Neutrophil (primary cell): Measurements from ENCODE around the gene IFFO2.
"Not testable (repeated sequence)": the region's sequence is repeated elsewhere in the genome, so short reads cannot be mapped to it uniquely, and the experiment has no call there.

Source experiments
- H3K27ac ChIP-seq: fragments of 200-600 bp; sonication (generic); 2 replicates; pipeline ENCODE4 v1.5.1; 2016; ENCODE audit warnings: mild to moderate bottlenecking, moderate library complexity
- H3K27me3 ChIP-seq: fragments of 200-600 bp; sonication (generic); 2 replicates; pipeline ENCODE4 v1.6.0; 2016; ENCODE audit warnings: mild to moderate bottlenecking
- H3K36me3 ChIP-seq: fragments of 200-600 bp; sonication (generic); 2 replicates; pipeline ENCODE4 v1.5.1; 2017
- H3K4me1 ChIP-seq, 2 experiments: fragments of 200-600 bp in 1 of 2; sonication (generic) in 1 of 2; 1 replicate in 1 of 2; 2 replicates in 1 of 2; pipeline versions ENCODE4 v1.5.1 to v1.6.1; 2013 to 2016; ENCODE audit warnings: low read depth in 1 of 2, low read length in 1 of 2, mild to moderate bottlenecking in 1 of 2, moderate library complexity in 1 of 2; ENCODE audit not compliant: control insufficient read depth in 1 of 2, insufficient read depth in 1 of 2
- H3K4me3 ChIP-seq, 2 experiments: fragments of 200-600 bp in 1 of 2; sonication (generic) in 1 of 2; 1 replicate in 1 of 2; 2 replicates in 1 of 2; pipeline ENCODE4 v1.5.1; 2013 to 2016; ENCODE audit warnings: low read depth in 1 of 2, low read length in 1 of 2, mild to moderate bottlenecking in 1 of 2, moderate library complexity in 1 of 2
- H3K9me3 ChIP-seq: fragments of 200-600 bp; sonication (generic); 2 replicates; pipeline ENCODE4 v1.5.1; 2016
- TF ChIP-seq, protein P1 (sequence below): fragments of 200-600 bp; sonication (generic); IDR thresholded peaks from 2 replicates; pipeline ENCODE4 v1.5.1; 2016; ENCODE audit warnings: antibody characterized with exemption

IFFO2 gene

DNA sequence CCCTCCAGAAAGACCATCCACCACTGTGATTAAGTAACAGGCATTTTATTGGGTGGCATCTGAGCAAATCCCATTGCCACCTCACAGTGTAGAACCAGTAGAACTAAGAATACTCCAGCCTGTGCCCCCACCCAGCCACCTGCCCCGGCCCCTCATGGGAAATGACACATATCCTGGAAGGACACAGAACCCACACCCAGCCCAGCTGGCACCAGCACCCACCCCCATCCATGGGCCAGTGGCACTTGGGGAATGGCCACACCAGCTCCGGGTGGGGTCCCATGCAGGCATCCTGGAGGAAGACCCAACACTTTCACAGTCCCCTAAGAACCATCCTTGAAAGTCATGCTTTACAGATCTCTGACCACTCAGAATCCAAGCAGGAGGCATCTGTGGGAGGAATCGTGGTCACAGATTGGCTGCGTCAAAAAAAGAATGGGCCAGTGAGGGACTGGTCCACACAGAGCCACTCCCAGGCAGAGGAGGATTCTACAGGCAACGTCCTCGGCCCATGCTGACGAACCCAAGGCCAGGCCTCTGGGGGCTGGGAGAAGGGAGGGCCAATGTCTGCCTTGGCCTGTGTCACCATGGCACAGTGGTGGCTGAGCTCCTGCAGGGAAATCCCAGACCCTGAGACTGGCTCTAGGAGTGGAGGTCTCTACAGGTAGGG lies 84.9 kb downstream of the IFFO2 start:
- Histone ChIP-seq H3K9me3 (no peaks in the 10 kb centered on the region), H3K4me1 (no peaks in the 10 kb centered on the region), H3K36me3 (peaks cover 41% of the 10 kb centered on the region), H3K4me3 (no peak overlapping the region), H3K27me3 (no peaks in the 10 kb centered on the region), H3K27ac (no peak overlapping the region)
- TF ChIP-seq, protein P1, sequence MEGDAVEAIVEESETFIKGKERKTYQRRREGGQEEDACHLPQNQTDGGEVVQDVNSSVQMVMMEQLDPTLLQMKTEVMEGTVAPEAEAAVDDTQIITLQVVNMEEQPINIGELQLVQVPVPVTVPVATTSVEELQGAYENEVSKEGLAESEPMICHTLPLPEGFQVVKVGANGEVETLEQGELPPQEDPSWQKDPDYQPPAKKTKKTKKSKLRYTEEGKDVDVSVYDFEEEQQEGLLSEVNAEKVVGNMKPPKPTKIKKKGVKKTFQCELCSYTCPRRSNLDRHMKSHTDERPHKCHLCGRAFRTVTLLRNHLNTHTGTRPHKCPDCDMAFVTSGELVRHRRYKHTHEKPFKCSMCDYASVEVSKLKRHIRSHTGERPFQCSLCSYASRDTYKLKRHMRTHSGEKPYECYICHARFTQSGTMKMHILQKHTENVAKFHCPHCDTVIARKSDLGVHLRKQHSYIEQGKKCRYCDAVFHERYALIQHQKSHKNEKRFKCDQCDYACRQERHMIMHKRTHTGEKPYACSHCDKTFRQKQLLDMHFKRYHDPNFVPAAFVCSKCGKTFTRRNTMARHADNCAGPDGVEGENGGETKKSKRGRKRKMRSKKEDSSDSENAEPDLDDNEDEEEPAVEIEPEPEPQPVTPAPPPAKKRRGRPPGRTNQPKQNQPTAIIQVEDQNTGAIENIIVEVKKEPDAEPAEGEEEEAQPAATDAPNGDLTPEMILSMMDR, result no peak

DNA sequence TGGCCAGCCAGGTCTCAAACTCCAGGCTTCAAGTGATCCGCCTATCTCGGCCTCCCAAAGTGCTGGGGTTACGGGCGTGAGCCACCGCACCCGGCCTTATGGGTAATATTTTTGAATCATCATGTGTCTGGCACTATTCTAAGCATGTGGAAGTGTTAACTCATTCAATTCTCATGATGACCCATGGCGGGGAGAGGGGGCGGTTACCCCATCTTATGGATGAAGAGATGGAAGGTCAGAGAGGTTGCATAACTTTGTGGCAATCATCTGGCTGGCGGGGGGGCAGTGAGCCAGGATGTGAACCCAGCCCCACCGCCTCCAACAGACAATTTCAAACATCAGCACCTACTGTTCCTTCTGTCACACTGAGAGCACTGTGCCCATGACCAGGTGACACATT lies 85.5 kb downstream of the IFFO2 start:
- TF ChIP-seq, protein P1, result no peak
- Histone ChIP-seq H3K27ac (no peak overlapping the region), H3K9me3 (no peaks in the 10 kb centered on the region), H3K36me3 (peaks cover 35% of the 10 kb centered on the region), H3K27me3 (peaks cover under 1% of the 10 kb centered on the region), H3K4me3 (no peak overlapping the region), H3K4me1 (no peaks in the 10 kb centered on the region)

DNA sequence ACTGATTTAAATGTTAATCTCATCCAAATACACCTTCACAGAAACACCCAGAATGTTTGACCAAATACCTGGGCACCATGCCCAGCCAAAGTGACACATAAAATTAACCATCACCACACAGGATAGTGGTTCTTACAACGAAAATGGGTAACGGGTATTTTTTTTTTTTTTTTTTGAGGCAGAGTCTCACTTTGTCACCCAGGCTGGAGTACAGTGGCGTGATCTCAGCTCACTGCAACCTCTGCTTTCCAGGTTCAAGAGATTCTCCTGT lies 85.9 kb downstream of the IFFO2 start:
- not testable (repeated sequence) for H3K4me3 ChIP-seq, H3K27me3 ChIP-seq, H3K27ac ChIP-seq, H3K9me3 ChIP-seq, H3K4me1 ChIP-seq
- H3K36me3 ChIP-seq, result peaks cover 31% of the 10 kb centered on the region

DNA sequence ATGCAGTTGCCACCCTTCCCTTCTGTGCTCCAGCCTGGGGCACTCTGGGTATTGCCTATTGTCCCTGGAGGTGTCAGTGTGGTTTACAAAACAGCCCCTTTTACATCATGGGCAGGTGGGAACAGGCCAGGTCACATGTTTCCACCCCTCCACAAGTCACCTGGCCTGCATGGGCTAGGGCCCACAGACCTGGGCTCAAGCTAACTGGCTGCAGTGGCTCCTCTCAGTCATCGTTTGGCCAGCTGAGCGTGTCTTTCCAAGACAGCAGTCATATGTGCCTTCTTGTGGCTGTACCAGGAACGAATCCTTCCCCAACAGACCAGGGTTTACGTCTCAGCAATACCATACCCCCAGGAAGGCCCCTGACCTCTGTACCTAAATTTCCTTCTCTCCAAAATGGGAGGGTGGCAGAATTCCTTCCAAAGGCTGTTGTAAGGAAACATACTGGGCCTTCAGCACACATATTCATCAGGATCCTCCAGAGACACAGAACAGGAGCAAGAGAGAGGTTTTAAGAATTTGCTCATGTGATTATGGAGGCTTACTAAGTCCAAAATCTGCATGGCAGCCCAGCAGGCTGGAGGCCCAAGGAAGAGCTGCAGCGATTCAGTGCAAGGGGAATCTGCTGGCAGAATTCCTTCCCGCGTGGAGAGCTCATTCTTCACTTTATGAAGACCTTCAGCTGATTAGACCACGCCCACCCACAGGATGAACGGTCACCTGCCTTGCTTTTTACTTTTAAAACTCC lies 86.5 kb downstream of the IFFO2 start:
- Histone ChIP-seq H3K36me3 (peaks cover 31% of the 10 kb centered on the region), H3K4me1 (no peaks in the 10 kb centered on the region), H3K4me3 (no peak overlapping the region), H3K27me3 (peaks cover 10% of the 10 kb centered on the region), H3K27ac (no peak overlapping the region), H3K9me3 (no peaks in the 10 kb centered on the region)
- TF ChIP-seq, protein P1, result no peak

DNA sequence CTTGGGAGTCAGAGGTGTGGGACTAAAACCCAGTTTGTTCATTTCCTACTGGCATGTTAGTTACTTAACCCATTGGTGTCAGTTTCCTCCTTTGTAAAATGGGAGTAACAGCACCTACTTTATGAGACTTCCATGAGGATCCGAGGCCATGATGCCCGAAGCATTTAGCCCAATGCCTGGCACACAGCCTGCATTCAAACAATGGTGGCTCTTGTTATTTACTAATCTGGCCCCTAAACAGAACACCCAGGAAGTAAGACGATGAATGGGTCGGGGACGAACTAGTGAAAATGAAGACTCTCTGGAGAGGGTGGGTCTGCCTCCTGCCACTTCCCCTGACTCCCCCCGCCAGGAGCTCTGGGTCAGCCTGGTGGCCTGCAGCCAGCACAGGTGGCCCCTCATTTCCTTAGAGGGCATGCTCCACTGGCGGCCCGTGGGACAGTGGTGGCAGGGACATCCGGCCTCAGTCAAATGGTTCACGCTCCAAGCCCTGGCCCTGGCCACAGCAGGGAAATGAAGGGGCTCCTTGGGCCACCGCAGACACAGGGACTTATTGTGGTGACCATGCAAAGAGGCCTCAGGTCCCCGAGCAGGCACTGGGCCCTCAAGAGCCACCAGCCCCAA lies 87.6 kb downstream of the IFFO2 start:
- Histone ChIP-seq H3K4me1 (no peaks in the 10 kb centered on the region), H3K27ac (no peak overlapping the region), H3K4me3 (no peak overlapping the region), H3K9me3 (no peaks in the 10 kb centered on the region), H3K36me3 (peaks cover 26% of the 10 kb centered on the region), H3K27me3 (peaks cover 16% of the 10 kb centered on the region)
- TF ChIP-seq, protein P1, result no peak

DNA sequence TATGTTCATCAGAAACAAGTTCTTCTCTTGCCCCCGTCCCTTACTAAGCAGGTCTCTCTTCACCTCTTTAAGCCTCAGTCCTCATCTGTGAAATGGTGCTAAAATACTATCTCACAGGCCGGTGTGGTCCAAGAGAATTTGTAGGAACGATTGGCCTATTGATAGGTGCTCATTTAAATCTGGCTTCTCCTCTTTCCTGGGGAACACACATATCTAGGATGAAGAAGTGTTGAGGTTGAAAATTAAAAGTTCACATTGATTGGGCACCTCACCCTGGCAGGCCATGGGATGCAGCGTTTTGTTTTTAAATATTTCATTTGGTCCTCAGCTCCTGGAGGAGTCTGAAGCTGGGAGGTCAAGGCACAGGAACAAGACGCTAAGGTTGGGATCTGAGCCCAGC lies 88.1 kb downstream of the IFFO2 start:
- peaks cover 20% of the 10 kb centered on the region for H3K36me3 ChIP-seq
- H3K9me3 ChIP-seq, result no peaks in the 10 kb centered on the region
- H3K4me3 ChIP-seq, result no peak overlapping the region
- no peaks in the 10 kb centered on the region for H3K4me1 ChIP-seq
- peaks cover 16% of the 10 kb centered on the region for H3K27me3 ChIP-seq
- TF ChIP-seq, protein P1, result no peak
- no peak overlapping the region for H3K27ac ChIP-seq
